Uterus (tissue), 4 donors: ENCODE results near the gene GNG4. TPM values are rescaled to one million over a fixed set of nuclear protein-coding genes. Genes with fewer than 3 reads are reported as not detected.

ENCODE experiments used
- DNase-seq, 2 donors: peaks; one replicate each; pipeline ENCODE4 v3.0.0-alpha.2; 2019 to 2020
- H3K27ac ChIP-seq, 2 donors: fragments of 200-600 bp; sonication (generic); 1 replicate in 1 of 2; 2 replicates in 1 of 2; pipeline ENCODE4 v1.5.1; 2016 to 2018
- H3K27me3 ChIP-seq, 2 donors: fragments of 200-600 bp; sonication (generic); one replicate each; pipeline ENCODE4 v1.5.1; 2018 to 2019; ENCODE audit warnings: control low read depth in 1 of 2
- H3K36me3 ChIP-seq, 2 donors: fragments of 200-600 bp; sonication (generic); one replicate each; pipeline ENCODE4 v1.5.1; 2019; ENCODE audit warnings: control low read depth in 1 of 2
- H3K4me1 ChIP-seq, 2 donors: fragments of 200-600 bp; sonication (generic); one replicate each; pipeline ENCODE4 v1.5.1; 2018 to 2019; ENCODE audit warnings: control low read depth in 1 of 2
- H3K4me3 ChIP-seq, 2 donors: fragments of 200-600 bp; sonication (generic); 1 replicate in 1 of 2; 2 replicates in 1 of 2; pipeline ENCODE4 v1.5.1; 2018 to 2019; ENCODE audit warnings: mild to moderate bottlenecking in 1 of 2
- H3K9me3 ChIP-seq, 2 donors: fragments of 200-600 bp; sonication (generic); one replicate each; pipeline ENCODE4 v1.5.1; 2019; ENCODE audit warnings: control low read depth in 1 of 2
- CTCF ChIP-seq, 4 experiments: fragments of 200-600 bp in 2 of 4; fragments of 450-650 bp in 2 of 4; sonication (generic) in 2 of 4; IDR thresholded peaks; one replicate each; pipeline ENCODE4 v1.5.1; 2016 to 2019; ENCODE audit warnings: antibody characterized with exemption in 4 of 4, mild to moderate bottlenecking in 2 of 4, moderate library complexity in 1 of 4
- POLR2A ChIP-seq, 2 donors: fragments of 450-650 bp; IDR thresholded peaks; one replicate each; pipeline ENCODE4 v1.6.1; 2016; ENCODE audit warnings: antibody characterized with exemption in 2 of 2, mild to moderate bottlenecking in 1 of 2, moderate library complexity in 1 of 2
- intact Hi-C: fragments of 100-400 bp; cut with DNase I; formaldehyde crosslinking; loops from one replicate; pipeline ENCODE4 v1.15.1; 2023; ENCODE audit warnings: low total_unique reads
- total RNA-seq, 4 donors: library from RNA; depleted of rRNA in 3 of 4; stranded (reverse); fragments of >200 nt in 3 of 4; gene quantifications; one replicate each; pipeline versions ENCODE4 v1.1.0 to v1.2.4, GENCODE V29; 2014 to 2023
- donor health status: DM: yes; HTN: yes; CAD: no.

The GNG4 gene
- total RNA-seq, 4 donors from 2014 or later, result 0.51 to 8.2 (median 2.3) TPM

- no peak for DNase-seq
- Histone ChIP-seq H3K4me1 (no peaks in the 10 kb centered on the region), H3K4me3 (peak overlapping the region in 1 of 2 donors; percentile 4), H3K9me3 (no peaks in the 10 kb centered on the region), H3K27me3 (no peaks in the 10 kb centered on the region), H3K36me3 (no peaks in the 10 kb centered on the region), H3K27ac (no peak overlapping the region)
- TF ChIP-seq POLR2A (IDR thresholded peaks at IDR 0.05) (no peak), CTCF (IDR thresholded peaks at IDR 0.05) (no peak)
- intact Hi-C loops, result no loop called here
Measured at GRCh38 chr1:235632506-235633401, 16.8 kb downstream of the GNG4 start.

GRCh38 chr1:235631816-235632215 is 17.8 kb downstream of the GNG4 start:
- Histone ChIP-seq H3K36me3 (no peaks in the 10 kb centered on the region), H3K4me3 (no peak overlapping the region), H3K27ac (no peak overlapping the region), H3K9me3 (no peaks in the 10 kb centered on the region), H3K4me1 (no peaks in the 10 kb centered on the region), H3K27me3 (no peaks in the 10 kb centered on the region)
- TF ChIP-seq POLR2A (IDR thresholded peaks at IDR 0.05) (no peak), CTCF (IDR thresholded peaks at IDR 0.05) (no peak)
- no peak for DNase-seq
- intact Hi-C loops, result no loop called here

GRCh38 chr1:235628316-235629005 is 21.1 kb downstream of the GNG4 start:
- no peak for DNase-seq

GRCh38 chr1:235625831-235626230 is 23.8 kb downstream of the GNG4 start:
- intact Hi-C loops, result no loop called here
- H3K36me3 ChIP-seq, result no peaks in the 10 kb centered on the region
- no peaks in the 10 kb centered on the region for H3K27me3 ChIP-seq
- no peaks in the 10 kb centered on the region for H3K4me1 ChIP-seq
- no peak for DNase-seq
- H3K9me3 ChIP-seq, result no peaks in the 10 kb centered on the region
- H3K27ac ChIP-seq, result no peak overlapping the region
- H3K4me3 ChIP-seq, result no peak overlapping the region
- TF ChIP-seq CTCF (IDR thresholded peaks at IDR 0.05) (no peak), POLR2A (IDR thresholded peaks at IDR 0.05) (no peak)

More at GRCh38 chr1:235628316-235629005, 21.1 kb downstream of the GNG4 start:
- Histone ChIP-seq H3K4me3 (no peak overlapping the region), H3K36me3 (no peaks in the 10 kb centered on the region), H3K9me3 (no peaks in the 10 kb centered on the region), H3K27me3 (no peaks in the 10 kb centered on the region), H3K27ac (no peak overlapping the region), H3K4me1 (no peaks in the 10 kb centered on the region)
- TF ChIP-seq POLR2A (IDR thresholded peaks at IDR 0.05) (no peak), CTCF (IDR thresholded peaks at IDR 0.05) (no peak)
- intact Hi-C loops, result no loop called here

- no peak for DNase-seq
- H3K27ac ChIP-seq, result no peak overlapping the region
- no peaks in the 10 kb centered on the region for H3K4me1 ChIP-seq
- intact Hi-C loops, result no loop called here
- H3K4me3 ChIP-seq, result no peak overlapping the region
- H3K9me3 ChIP-seq, result no peaks in the 10 kb centered on the region
- no peak for TF ChIP-seq CTCF (IDR thresholded peaks at IDR 0.05)
- no peak for TF ChIP-seq POLR2A (IDR thresholded peaks at IDR 0.05)
- no peaks in the 10 kb centered on the region for H3K27me3 ChIP-seq
- no peaks in the 10 kb centered on the region for H3K36me3 ChIP-seq
Measured at GRCh38 chr1:235625340-235625739, 24.2 kb downstream of the GNG4 start.
